HL-60/S4 treated with retinoic acid at 250 ng/mL for 4 days and 3 days (cell line): ENCODE data around the gene RGS7.
"Not testable (repeated sequence)": the region's sequence is repeated elsewhere in the genome, so short reads cannot be mapped to it uniquely, and the experiment has no call there.

Source experiments
- in situ Hi-C: fragments of 300-500 bp; cut with MboI; formaldehyde crosslinking; loops from 2 replicates; pipeline ENCODE4 v1.7.0; 2022; ENCODE audit warnings: low sequenced_read_pairs

The RGS7 gene

GRCh38 chr1:241274693-241275092, 82.3 kb downstream of the RGS7 start:
- in situ Hi-C loops, result no loop called here

- in situ Hi-C loops, result no loop called here
Measured at GRCh38 chr1:241272828-241273227, 84.2 kb downstream of the RGS7 start.

- in situ Hi-C loops, result no loop called here
Measured at GRCh38 chr1:241271427-241271826, 85.6 kb downstream of the RGS7 start.

- in situ Hi-C loops, result no loop called here
Measured at GRCh38 chr1:241270016-241270415, 87.0 kb downstream of the RGS7 start.

GRCh38 chr1:241269116-241269515, 87.9 kb downstream of the RGS7 start:
- in situ Hi-C loops, result no loop called here

GRCh38 chr1:241266121-241266520, 90.9 kb downstream of the RGS7 start:
- in situ Hi-C loops, result no loop called here

- in situ Hi-C loops, result no loop called here
Measured at GRCh38 chr1:241265428-241265827, 91.6 kb downstream of the RGS7 start.

GRCh38 chr1:241263346-241263745, 93.7 kb downstream of the RGS7 start:
- in situ Hi-C loops, result no loop called here

GRCh38 chr1:241253471-241253870, 103.5 kb downstream of the RGS7 start:
- in situ Hi-C loops, result no loop called here

GRCh38 chr1:241250465-241250864, 106.5 kb downstream of the RGS7 start:
- in situ Hi-C loops, result no loop called here

GRCh38 chr1:241240069-241240468, 116.9 kb downstream of the RGS7 start:
- in situ Hi-C loops, result no loop called here

GRCh38 chr1:241237873-241238272, 119.1 kb downstream of the RGS7 start:
- in situ Hi-C loops, result no loop called here

GRCh38 chr1:241235256-241235897, 121.6 kb downstream of the RGS7 start:
- in situ Hi-C loops, result no loop called here

- in situ Hi-C loops, result no loop called here
Measured at GRCh38 chr1:241229711-241230110, 127.3 kb downstream of the RGS7 start.

- in situ Hi-C loops, result no loop called here
Measured at GRCh38 chr1:241229216-241229615, 127.8 kb downstream of the RGS7 start.

GRCh38 chr1:241228339-241228738, 128.7 kb downstream of the RGS7 start:
- in situ Hi-C loops, result no loop called here

- in situ Hi-C loops, result no loop called here
Measured at GRCh38 chr1:241225741-241226140, 131.3 kb downstream of the RGS7 start.

GRCh38 chr1:241224189-241224588, 132.8 kb downstream of the RGS7 start:
- in situ Hi-C loops, result not testable (repeated sequence)

- in situ Hi-C loops, result not testable (repeated sequence)
Measured at GRCh38 chr1:241222813-241223212, 134.2 kb downstream of the RGS7 start.

- in situ Hi-C loops, result no loop called here
Measured at GRCh38 chr1:241221319-241221718, 135.7 kb downstream of the RGS7 start.

- in situ Hi-C loops, result not testable (repeated sequence)
Measured at GRCh38 chr1:241220913-241221312, 136.1 kb downstream of the RGS7 start.

GRCh38 chr1:241219449-241219848, 137.6 kb downstream of the RGS7 start:
- in situ Hi-C loops, result no loop called here

GRCh38 chr1:241217516-241217915, 139.5 kb downstream of the RGS7 start:
- in situ Hi-C loops, result no loop called here
